GM21515 (cell line): ENCODE results near the gene PPP2CA.
A peak's percentile ranks its signal among the peaks of the same experiment; 100 is the strongest.
"Not testable (repeated sequence)": the region's sequence is repeated elsewhere in the genome, so short reads cannot be mapped to it uniquely, and the experiment has no call there.

ENCODE experiments used
- ATAC-seq: cut with Tn5 transposase; IDR thresholded peaks from one replicate; pipeline ENCODE4 v1.9.1; 2021; ENCODE audit not compliant: unreplicated experiment

Gene PPP2CA

GRCh38 chr5:134225780-134226440 is at the start of gene PPP2CA:
PPP2CA (minus strand) TSS chr5:134226073; CDS start chr5:134225861, 212 bp downstream.
- ATAC-seq = peak; percentile 79

- ATAC-seq = no peak
Measured at GRCh38 chr5:134273642-134274395, 47.9 kb upstream of the PPP2CA start.

- no peak for ATAC-seq
Measured at GRCh38 chr5:134271059-134271458, 45.2 kb upstream of the PPP2CA start.

- no peak for ATAC-seq
Measured at GRCh38 chr5:134268919-134269318, 43.0 kb upstream of the PPP2CA start.

GRCh38 chr5:134268019-134268601 is 42.2 kb upstream of the PPP2CA start:
- ATAC-seq = no peak

- no peak for ATAC-seq
Measured at GRCh38 chr5:134267366-134268018, 41.6 kb upstream of the PPP2CA start.

GRCh38 chr5:134263801-134264200 is 37.9 kb upstream of the PPP2CA start:
- ATAC-seq = no peak

- ATAC-seq = not testable (repeated sequence)
Measured at GRCh38 chr5:134262629-134263028, 36.8 kb upstream of the PPP2CA start.

- no peak for ATAC-seq
Measured at GRCh38 chr5:134258896-134259295, 33.0 kb upstream of the PPP2CA start.

- ATAC-seq = no peak
Measured at GRCh38 chr5:134257176-134257575, 31.3 kb upstream of the PPP2CA start.

- no peak for ATAC-seq
Measured at GRCh38 chr5:134255418-134256150, 29.7 kb upstream of the PPP2CA start.

GRCh38 chr5:134253368-134254153 is 27.7 kb upstream of the PPP2CA start:
- not testable (repeated sequence) for ATAC-seq

- no peak for ATAC-seq
Measured at GRCh38 chr5:134252671-134253070, 26.8 kb upstream of the PPP2CA start.

GRCh38 chr5:134250949-134251348 is 25.1 kb upstream of the PPP2CA start:
- no peak for ATAC-seq

- no peak for ATAC-seq
Measured at GRCh38 chr5:134249469-134250379, 23.9 kb upstream of the PPP2CA start.

- ATAC-seq = no peak
Measured at GRCh38 chr5:134248256-134248655, 22.4 kb upstream of the PPP2CA start.

- ATAC-seq = no peak
Measured at GRCh38 chr5:134247428-134248224, 21.8 kb upstream of the PPP2CA start.

GRCh38 chr5:134246771-134247427 is 21.0 kb upstream of the PPP2CA start:
- no peak for ATAC-seq
